MG63 (cell line): ENCODE results near the gene ALG10. TPM values are rescaled to one million over a fixed set of nuclear protein-coding genes. Genes with fewer than 3 reads are reported as not detected.
"Not testable (repeated sequence)": the region's sequence is repeated elsewhere in the genome, so short reads cannot be mapped to it uniquely, and the experiment has no call there.

Experiments
- DNase-seq: peaks from one replicate; pipeline ENCODE4 v3.0.0-alpha.2; 2020
- H3K27me3 ChIP-seq: fragments of 250-450 bp; sonication (Bioruptor Pico); 2 replicates; pipeline ENCODE4 v1.5.1; 2020; ENCODE audit warnings: mild to moderate bottlenecking, moderate library complexity
- H3K36me3 ChIP-seq: fragments of 250-450 bp; sonication (Bioruptor Pico); 2 replicates; pipeline ENCODE4 v1.5.1; 2020; ENCODE audit warnings: mild to moderate bottlenecking, moderate library complexity
- H3K4me3 ChIP-seq: fragments of 250-450 bp; sonication (Bioruptor Pico); 2 replicates; pipeline ENCODE4 v1.5.1; 2020; ENCODE audit warnings: mild to moderate bottlenecking, moderate library complexity
- H3K9me3 ChIP-seq: fragments of 250-450 bp; sonication (Bioruptor Pico); 2 replicates; pipeline ENCODE4 v1.5.1; 2020; ENCODE audit warnings: mild to moderate bottlenecking, moderate library complexity
- total RNA-seq: library from RNA; depleted of rRNA; stranded (reverse); fragments of >200 nt; shearing (Covaris generic); gene quantifications from 2 replicates; pipeline ENCODE4 v1.2.3, GENCODE V29; 2014; ENCODE audit warnings: low replicate concordance; rRNA removed

The ALG10 gene
- 2.1 and 3.9 TPM in 2 replicates for total RNA-seq

DNA sequence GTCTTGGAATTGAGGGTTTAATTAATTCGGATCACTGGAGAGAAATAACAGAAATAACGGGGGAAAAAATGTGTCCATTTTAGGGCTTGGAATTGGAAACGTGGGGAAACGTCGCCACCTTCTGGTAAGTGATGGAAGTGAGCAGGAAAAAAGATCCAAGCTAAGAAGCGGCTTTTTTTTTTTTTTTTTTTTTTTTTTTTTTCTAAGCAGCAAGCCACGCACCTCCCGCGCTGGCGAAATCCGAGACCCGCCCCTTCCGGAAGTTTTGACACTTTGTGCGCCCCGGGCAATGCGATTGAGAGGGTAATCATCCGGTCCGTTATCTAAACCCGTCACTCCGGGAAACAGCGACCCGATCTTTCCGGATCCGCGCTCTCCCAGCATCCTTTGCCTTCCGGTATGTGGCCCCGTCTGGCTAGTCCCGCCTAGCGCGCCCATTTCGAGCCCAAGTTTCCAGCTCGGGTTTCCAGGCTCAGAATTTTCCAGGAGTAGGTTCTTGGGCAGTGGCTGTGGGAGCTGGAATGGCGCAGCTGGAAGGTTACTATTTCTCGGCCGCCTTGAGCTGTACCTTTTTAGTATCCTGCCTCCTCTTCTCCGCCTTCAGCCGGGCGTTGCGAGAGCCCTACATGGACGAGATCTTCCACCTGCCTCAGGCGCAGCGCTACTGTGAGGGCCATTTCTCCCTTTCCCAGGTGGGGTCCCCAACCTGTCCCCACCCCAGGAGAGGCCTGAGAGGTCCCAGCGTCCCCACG lies at the start of gene ALG10:
Gene ALG10 (plus strand): TSS at position 418 of the 752 bp plus-strand sequence. CDS start 104 bp downstream, at position 522.
- Histone ChIP-seq H3K27me3 (no peaks in the 10 kb centered on the region), H3K9me3 (no peaks in the 10 kb centered on the region), H3K4me3 (peak within 1 kb of the TSS; percentile 74), H3K36me3 (no peaks in the 10 kb centered on the region)
- DNase-seq = peak; percentile 96

GRCh38 chr12:33972884-33973283 lies 49.4 kb upstream of the ALG10 start:
- H3K4me3 ChIP-seq, H3K27me3 ChIP-seq, H3K36me3 ChIP-seq, DNase-seq, H3K9me3 ChIP-seq: not testable (repeated sequence)

GRCh38 chr12:33977887-33978286 lies 44.4 kb upstream of the ALG10 start:
- no peaks in the 10 kb centered on the region for H3K9me3 ChIP-seq
- H3K36me3 ChIP-seq = no peaks in the 10 kb centered on the region
- no peak for DNase-seq
- no peaks in the 10 kb centered on the region for H3K27me3 ChIP-seq
- no peak overlapping the region for H3K4me3 ChIP-seq

- no peaks in the 10 kb centered on the region for H3K36me3 ChIP-seq
- DNase-seq = no peak
- no peaks in the 10 kb centered on the region for H3K27me3 ChIP-seq
- no peak overlapping the region for H3K4me3 ChIP-seq
- H3K9me3 ChIP-seq = no peaks in the 10 kb centered on the region
Observed at GRCh38 chr12:33988197-33988805, 34.0 kb upstream of the ALG10 start.

DNA sequence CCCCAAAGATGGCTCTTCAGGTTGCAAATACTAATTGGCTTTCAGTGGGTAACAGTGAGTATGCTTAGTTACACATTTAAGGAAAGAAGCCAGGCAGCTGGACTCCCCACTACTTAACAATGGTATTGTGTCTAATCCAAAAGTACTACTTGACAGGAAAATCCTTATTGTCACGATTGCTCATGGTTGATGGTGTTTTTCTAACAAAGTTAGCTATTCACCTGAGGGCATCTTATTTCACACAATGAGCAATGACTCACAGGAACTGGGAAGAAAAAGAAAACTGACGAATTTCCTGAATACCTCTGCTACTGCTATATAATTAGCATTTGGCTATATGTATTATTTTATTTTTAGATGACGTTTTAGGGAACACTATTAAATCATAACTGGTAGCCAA lies 33.4 kb upstream of the ALG10 start:
- Histone ChIP-seq H3K4me3 (no peak overlapping the region), H3K27me3 (no peaks in the 10 kb centered on the region), H3K9me3 (no peaks in the 10 kb centered on the region), H3K36me3 (no peaks in the 10 kb centered on the region)
- no peak for DNase-seq

- no peaks in the 10 kb centered on the region for H3K27me3 ChIP-seq
- H3K9me3 ChIP-seq = no peaks in the 10 kb centered on the region
- no peak for DNase-seq
- no peaks in the 10 kb centered on the region for H3K36me3 ChIP-seq
- H3K4me3 ChIP-seq = no peak overlapping the region
Observed at GRCh38 chr12:33994857-33995808, 27.2 kb upstream of the ALG10 start.

GRCh38 chr12:34008835-34009234 lies 13.5 kb upstream of the ALG10 start:
- DNase-seq, H3K27me3 ChIP-seq, H3K9me3 ChIP-seq, H3K36me3 ChIP-seq, H3K4me3 ChIP-seq: not testable (repeated sequence)

- no peak for DNase-seq
- Histone ChIP-seq H3K4me3 (no peak overlapping the region), H3K27me3 (no peaks in the 10 kb centered on the region), H3K36me3 (no peaks in the 10 kb centered on the region), H3K9me3 (no peaks in the 10 kb centered on the region)
Observed at GRCh38 chr12:34016361-34016760, 5.9 kb upstream of the ALG10 start.

GRCh38 chr12:34021071-34021470 lies 1.2 kb upstream of the ALG10 start:
- no peaks in the 10 kb centered on the region for H3K27me3 ChIP-seq
- no peaks in the 10 kb centered on the region for H3K9me3 ChIP-seq
- no peak for DNase-seq
- H3K36me3 ChIP-seq = no peaks in the 10 kb centered on the region
- no peak overlapping the region for H3K4me3 ChIP-seq

DNA sequence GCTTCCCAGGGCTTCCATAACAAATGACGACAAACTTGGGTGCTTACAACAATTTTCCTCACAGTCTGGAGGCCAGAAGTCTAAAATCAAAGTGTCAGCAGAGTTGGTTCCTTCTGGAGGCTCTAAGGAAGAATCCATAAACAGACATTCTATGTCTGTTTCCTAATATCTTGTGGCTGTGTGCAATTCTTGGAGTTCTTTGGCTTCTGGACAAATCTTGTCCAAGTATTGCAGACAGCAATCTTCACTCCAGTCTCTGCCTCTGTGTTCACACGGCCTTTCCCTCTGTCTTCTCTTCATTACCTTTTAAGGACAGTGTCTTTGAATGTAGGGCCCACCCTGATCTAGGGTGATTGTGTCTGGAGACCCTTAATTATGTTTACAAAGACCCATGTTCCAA lies 5.4 kb downstream of the ALG10 start:
- H3K9me3 ChIP-seq, H3K36me3 ChIP-seq, H3K4me3 ChIP-seq, DNase-seq, H3K27me3 ChIP-seq: not testable (repeated sequence)

- Histone ChIP-seq H3K27me3 (no peaks in the 10 kb centered on the region), H3K4me3 (no peak overlapping the region), H3K36me3 (no peaks in the 10 kb centered on the region), H3K9me3 (no peaks in the 10 kb centered on the region)
- DNase-seq = no peak
Observed at GRCh38 chr12:34030591-34030990, 8.3 kb downstream of the ALG10 start.

DNA sequence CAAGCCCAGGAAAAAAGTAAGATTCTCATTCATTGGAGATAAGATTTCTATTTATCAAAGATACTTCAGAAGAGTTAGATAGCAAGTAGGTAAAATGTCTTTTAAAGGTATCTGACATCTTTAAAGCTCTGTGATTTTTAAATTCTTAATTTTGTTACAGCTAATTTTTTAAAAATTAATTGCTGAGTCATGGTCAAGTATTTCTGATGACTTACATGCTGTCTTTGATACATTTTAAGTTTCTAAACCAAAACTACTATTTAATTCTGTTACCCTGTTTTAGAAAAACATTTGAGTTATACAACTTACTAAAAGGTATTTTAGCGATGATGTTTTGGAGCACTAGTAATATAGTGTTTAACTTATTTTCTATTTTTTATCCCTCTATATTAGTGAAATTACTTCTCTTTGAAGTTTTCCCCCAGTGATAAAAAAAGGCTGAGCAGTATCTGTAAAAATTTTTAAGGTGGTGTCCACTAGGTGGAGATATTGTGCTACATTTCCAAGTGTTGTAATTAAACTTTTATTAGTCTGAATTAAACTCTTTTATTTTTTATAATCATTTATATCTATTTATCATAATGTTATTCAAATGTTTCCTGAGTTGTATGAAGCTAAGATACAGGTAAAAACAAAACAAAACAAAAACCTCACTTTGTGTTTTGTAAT lies 11.5 kb downstream of the ALG10 start:
- Histone ChIP-seq H3K36me3 (no peaks in the 10 kb centered on the region), H3K9me3 (no peaks in the 10 kb centered on the region), H3K27me3 (no peaks in the 10 kb centered on the region), H3K4me3 (no peak overlapping the region)
- DNase-seq = no peak

GRCh38 chr12:34038357-34038756 lies 16.1 kb downstream of the ALG10 start:
- not testable (repeated sequence) for DNase-seq

GRCh38 chr12:34046570-34046969 lies 24.3 kb downstream of the ALG10 start:
- Histone ChIP-seq H3K9me3 (no peaks in the 10 kb centered on the region), H3K36me3 (no peaks in the 10 kb centered on the region), H3K27me3 (no peaks in the 10 kb centered on the region), H3K4me3 (no peak overlapping the region)
- no peak for DNase-seq

More at GRCh38 chr12:34038357-34038756, 16.1 kb downstream of the ALG10 start:
- not testable (repeated sequence) for H3K4me3 ChIP-seq, H3K36me3 ChIP-seq, H3K27me3 ChIP-seq, H3K9me3 ChIP-seq

- H3K36me3 ChIP-seq, H3K27me3 ChIP-seq, H3K9me3 ChIP-seq, DNase-seq, H3K4me3 ChIP-seq: not testable (repeated sequence)
Observed at GRCh38 chr12:34047855-34048254, 25.6 kb downstream of the ALG10 start.

DNA sequence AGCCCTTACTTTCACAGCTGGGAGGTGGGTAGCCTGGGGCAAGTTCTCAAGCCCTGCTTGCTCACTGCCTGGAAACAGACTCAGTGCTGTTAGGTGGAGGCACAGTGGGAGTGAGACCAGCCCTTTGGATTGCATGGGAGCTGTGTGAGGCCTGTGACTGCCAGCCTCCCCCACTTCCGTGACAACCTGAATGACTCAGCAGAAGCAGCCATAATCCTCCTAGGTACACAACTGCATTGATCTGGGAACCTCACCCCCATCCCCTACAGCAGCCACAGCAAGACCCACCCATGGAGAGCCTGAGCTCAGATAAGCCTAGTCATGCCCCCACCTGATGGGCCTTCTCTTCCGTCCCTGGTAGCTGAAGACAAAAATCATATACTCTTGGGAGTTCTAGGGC lies 26.4 kb downstream of the ALG10 start:
- no peaks in the 10 kb centered on the region for H3K27me3 ChIP-seq
- no peak overlapping the region for H3K4me3 ChIP-seq
- no peaks in the 10 kb centered on the region for H3K36me3 ChIP-seq
- H3K9me3 ChIP-seq = no peaks in the 10 kb centered on the region
- DNase-seq = no peak

DNA sequence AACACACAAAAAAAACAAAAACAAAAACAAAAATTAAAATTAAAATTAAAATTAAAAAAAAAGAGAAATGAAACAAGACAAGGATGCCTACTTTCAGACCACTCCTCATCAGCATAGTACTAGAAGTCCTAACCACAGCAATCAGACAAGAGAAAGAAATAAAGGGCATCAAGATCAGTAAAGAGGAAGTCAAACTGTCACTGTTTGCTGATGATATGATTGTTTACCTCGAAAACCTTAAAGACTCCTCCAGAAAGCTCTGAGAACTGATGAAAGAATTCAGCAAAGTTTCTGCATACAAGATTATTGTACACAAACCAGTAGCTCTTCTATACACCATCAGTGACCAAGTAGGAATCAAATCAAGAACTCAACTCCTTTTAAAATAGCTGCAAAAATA lies 29.2 kb downstream of the ALG10 start:
- Histone ChIP-seq H3K9me3 (no peaks in the 10 kb centered on the region), H3K4me3 (no peak overlapping the region), H3K27me3 (no peaks in the 10 kb centered on the region), H3K36me3 (no peaks in the 10 kb centered on the region)
- DNase-seq = no peak
